GM21360 (cell line): ENCODE measurements around the gene ROPN1B.
A peak's percentile ranks its signal among the peaks of the same experiment; 100 is the strongest.
"Not testable (repeated sequence)": the region's sequence is repeated elsewhere in the genome, so short reads cannot be mapped to it uniquely, and the experiment has no call there.

Experiments used
- ATAC-seq: cut with Tn5 transposase; IDR thresholded peaks from one replicate; pipeline ENCODE4 v1.9.1; 2021; ENCODE audit warnings: mild to moderate bottlenecking, moderate library complexity; ENCODE audit not compliant: unreplicated experiment

The ROPN1B gene

GRCh38 chr3:125957674-125958510 lies 11.1 kb upstream of the ROPN1B start:
- no peak for ATAC-seq

- ATAC-seq: no peak
These were observed 10.3 kb upstream of the ROPN1B start for GRCh38 chr3:125958511-125959316.

GRCh38 chr3:125959317-125960065 lies 9.5 kb upstream of the ROPN1B start:
- no peak for ATAC-seq

- no peak for ATAC-seq
These were observed 8.9 kb upstream of the ROPN1B start for GRCh38 chr3:125960066-125960424.

GRCh38 chr3:125960456-125961288 lies 8.3 kb upstream of the ROPN1B start:
- ATAC-seq: no peak

GRCh38 chr3:125961289-125961589 lies 7.7 kb upstream of the ROPN1B start:
- no peak for ATAC-seq

- not testable (repeated sequence) for ATAC-seq
These were observed 5.1 kb upstream of the ROPN1B start for GRCh38 chr3:125963834-125964233.

- no peak for ATAC-seq
These were observed 3.5 kb upstream of the ROPN1B start for GRCh38 chr3:125965505-125965904.

- no peak for ATAC-seq
These were observed 1.8 kb upstream of the ROPN1B start for GRCh38 chr3:125967156-125967555.

GRCh38 chr3:125968121-125968520 lies 857 bp upstream of the ROPN1B start:
- ATAC-seq: not testable (repeated sequence)

- ATAC-seq: peak; percentile 55
These were observed 3.3 kb downstream of the ROPN1B start for GRCh38 chr3:125971997-125972944.

- ATAC-seq: not testable (repeated sequence)
These were observed 6.4 kb downstream of the ROPN1B start for GRCh38 chr3:125975245-125976002.

- ATAC-seq: not testable (repeated sequence)
These were observed 7.0 kb downstream of the ROPN1B start for GRCh38 chr3:125976003-125976390.

GRCh38 chr3:125977104-125977503 lies 8.1 kb downstream of the ROPN1B start:
- ATAC-seq: not testable (repeated sequence)

GRCh38 chr3:125984951-125985350 lies 16.0 kb downstream of the ROPN1B start:
- ATAC-seq: not testable (repeated sequence)

GRCh38 chr3:125990253-125990970 lies 21.4 kb downstream of the ROPN1B start:
- no peak for ATAC-seq

GRCh38 chr3:125996751-125997150 lies 27.8 kb downstream of the ROPN1B start:
- ATAC-seq: not testable (repeated sequence)

GRCh38 chr3:126002189-126002588 lies 33.2 kb downstream of the ROPN1B start:
- ATAC-seq: no peak
